B cell (primary cell): ENCODE results near the gene LRRC4C. TPM values are rescaled to one million over a fixed set of nuclear protein-coding genes. Genes with fewer than 3 reads are reported as not detected.

Experiments
- ATAC-seq: fragments of 200-7000 bp; cut with Tn5 transposase; one replicate; pipeline ENCODE4 v1.10.0; 2021; ENCODE audit warnings: low read depth, mild to moderate bottlenecking, moderate number of reproducible peaks, moderate library complexity
- CTCF ChIA-PET: fragments of 350-600 bp; sonication (Branson Sonifier 250); formaldehyde crosslinking; loops from one replicate; lab custom pipeline; 2021; ENCODE audit warnings: antibody characterized with exemption, inconsistent platforms; lab: Charles Lee
- POLR2A ChIA-PET: fragments of 350-600 bp; sonication (Branson Sonifier 250); formaldehyde crosslinking; loops from one replicate; lab custom pipeline; 2021; ENCODE audit warnings: antibody characterized with exemption; lab: Charles Lee
- DNase-seq: peaks from one replicate; pipeline ENCODE4 v3.0.0; 2013
- H2AFZ ChIP-seq: 2 replicates; pipeline ENCODE4 v1.6.1; 2012; ENCODE audit warnings: mild to moderate bottlenecking, low read depth, low read length; ENCODE audit not compliant: insufficient read depth, poor library complexity, severe bottlenecking
- H3K27ac ChIP-seq, 2 donors: 1 replicate in 1 of 2; 2 replicates in 1 of 2; pipeline ENCODE4 v1.5.1; 2012 to 2013; ENCODE audit warnings: low read length in 2 of 2, mild to moderate bottlenecking in 2 of 2, moderate library complexity in 1 of 2
- H3K27me3 ChIP-seq, 4 experiments: fragments of 200-600 bp in 1 of 4; sonication (generic) in 1 of 4; replicated peaks in 1 of 4; 1 replicate in 2 of 4; 2 replicates in 2 of 4; pipeline versions ENCODE4 v1.6.1 to v1.7.0; 2013 to 2016; ENCODE audit warnings: low read length in 3 of 4, mild to moderate bottlenecking in 2 of 4, mixed read lengths in 1 of 4, moderate library complexity in 1 of 4; ENCODE audit not compliant: insufficient read depth in 4 of 4, control insufficient read depth in 3 of 4; ENCODE audit errors: control extremely low read depth in 1 of 4
- H3K36me3 ChIP-seq, 2 experiments: replicated peaks in 1 of 2; 1 replicate in 1 of 2; 2 replicates in 1 of 2; pipeline versions ENCODE4 v1.6.1 to v1.7.1; 2013; ENCODE audit warnings: low read length in 1 of 2; ENCODE audit not compliant: insufficient read depth in 2 of 2, control insufficient read depth in 1 of 2; ENCODE audit errors: control extremely low read depth in 1 of 2, extremely low read depth in 1 of 2
- H3K4me1 ChIP-seq, 2 donors: fragments of 200-600 bp in 1 of 2; sonication (generic) in 1 of 2; 1 replicate in 1 of 2; 2 replicates in 1 of 2; pipeline versions ENCODE4 v1.5.1 to v1.6.1; 2013 to 2017; ENCODE audit warnings: low read length in 2 of 2; ENCODE audit not compliant: control insufficient read depth in 2 of 2, insufficient read depth in 2 of 2
- H3K4me2 ChIP-seq: replicated peaks from 2 replicates; pipeline ENCODE3; 2012; ENCODE audit warnings: mild to moderate bottlenecking, low read depth, low read length; ENCODE audit not compliant: poor library complexity, severe bottlenecking
- H3K4me3 ChIP-seq, 5 experiments: fragments of 200-600 bp in 1 of 5; sonication (generic) in 1 of 5; 1 replicate in 3 of 5; 2 replicates in 2 of 5; pipeline versions ENCODE4 v1.5.1 to v1.7.0; 2011 to 2016; ENCODE audit warnings: low read length in 4 of 5, mild to moderate bottlenecking in 4 of 5, low read depth in 2 of 5, control low read depth in 1 of 5, moderate library complexity in 1 of 5; ENCODE audit not compliant: insufficient read depth in 1 of 5; ENCODE audit errors: control extremely low read depth in 1 of 5, extremely low read depth in 1 of 5
- H3K79me2 ChIP-seq: fragments of 200-600 bp; sonication (generic); one replicate; pipeline ENCODE4 v1.6.0; 2016; ENCODE audit warnings: low read length; ENCODE audit not compliant: control insufficient read depth, insufficient read depth
- H3K9ac ChIP-seq: fragments of 200-600 bp; sonication (generic); 2 replicates; pipeline ENCODE4 v1.6.1; 2017; ENCODE audit warnings: mild to moderate bottlenecking, low read length, moderate library complexity
- H3K9me3 ChIP-seq, 3 donors: one replicate each; pipeline versions ENCODE4 v1.6.1 to v1.7.1; 2013; ENCODE audit warnings: low read length in 2 of 3; ENCODE audit not compliant: control insufficient read depth in 2 of 3, insufficient read depth in 1 of 3; ENCODE audit errors: control extremely low read depth in 1 of 3
- H4K20me1 ChIP-seq: 2 replicates; pipeline ENCODE4 v1.6.0; 2012; ENCODE audit warnings: mild to moderate bottlenecking, low read length; ENCODE audit not compliant: insufficient read depth, control insufficient read depth, poor library complexity, severe bottlenecking
- H3K27ac Mint-ChIP-seq: one replicate; pipeline ENCODE4 v1.8.0; 2021; ENCODE audit warnings: mixed read lengths
- H3K27me3 Mint-ChIP-seq: one replicate; pipeline ENCODE4 v1.8.0; 2021; ENCODE audit warnings: mixed read lengths
- H3K4me1 Mint-ChIP-seq: one replicate; pipeline ENCODE4 v1.8.0; 2021; ENCODE audit warnings: mixed read lengths
- H3K4me3 Mint-ChIP-seq: one replicate; pipeline ENCODE4 v1.8.0; 2021; ENCODE audit warnings: mixed read lengths
- H3K9me3 Mint-ChIP-seq: one replicate; pipeline ENCODE4 v1.8.0; 2022; ENCODE audit warnings: mixed read lengths; ENCODE audit not compliant: insufficient read depth
- CTCF ChIP-seq: fragments of 200-600 bp; IDR thresholded peaks from one replicate; pipeline ENCODE4 v1.8.0; 2022; ENCODE audit warnings: antibody characterized with exemption, mild to moderate bottlenecking
- EZH2 ChIP-seq: IDR thresholded peaks from 2 replicates; pipeline ENCODE4 v1.6.1; 2012; ENCODE audit warnings: borderline replicate concordance, low read depth, mild to moderate bottlenecking, moderate library complexity, low read length; ENCODE audit not compliant: insufficient read depth, poor library complexity, severe bottlenecking
- WGBS: methylation state at CpG from one replicate; pipeline ENCODE4 v1.1.5; 2013; ENCODE audit warnings: missing lambda C conversion rate; ENCODE audit not compliant: insufficient coverage; 5-methylcytosine and 5-hydroxymethylcytosine counted together
- intact Hi-C: fragments of 100-400 bp; cut with micrococcal nuclease; formaldehyde crosslinking; loops from one replicate; pipeline ENCODE4 v1.10.0; 2022
- polyA plus RNA-seq: library from polyadenylated mRNA; depleted of rRNA; stranded (reverse); fragments of >200 nt; gene quantifications from 2 replicates; pipeline ENCODE4 v1.2.3, GENCODE V29; 2012
- total RNA-seq, 2 donors: library from RNA; stranded (reverse); fragments of 120-200 nt in 1 of 2; gene quantifications; 1 replicate in 1 of 2; 2 replicates in 1 of 2; pipeline versions ENCODE4 v1.2.3 to v1.2.4, GENCODE V29; 2013 to 2022

Gene LRRC4C
- total and polyA plus RNA-seq, 2 donors (not counting 1 experiment from before 2014, with no cell fraction given) = 0.57 TPM; not detected in 1

DNA sequence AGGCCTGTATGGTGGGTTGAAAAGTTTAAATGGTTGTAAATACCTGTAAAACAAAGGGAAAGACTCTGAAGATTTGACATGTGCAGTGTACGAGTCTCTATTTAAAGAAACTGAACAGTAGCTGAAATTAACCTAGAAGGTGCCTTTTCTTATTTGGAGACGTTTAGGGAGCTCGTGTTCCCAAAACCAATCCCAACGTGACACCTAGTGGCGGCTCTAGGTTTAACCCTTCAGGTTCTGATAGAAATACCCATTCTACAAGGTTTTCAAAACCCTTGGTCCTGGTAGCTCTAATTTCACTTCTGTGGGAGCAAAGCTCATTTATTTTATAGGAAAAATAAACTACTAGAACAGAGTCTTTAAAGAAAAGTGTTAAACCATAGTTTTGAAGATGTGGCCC is 258.3 kb downstream of the LRRC4C start:
- H2AFZ ChIP-seq = no peak overlapping the region
- no peak overlapping the region for H3K4me3 Mint-ChIP-seq
- no peaks in the 10 kb centered on the region for H3K79me2 ChIP-seq
- no peak overlapping the region for H3K4me3 ChIP-seq
- no peaks in the 10 kb centered on the region for H3K9me3 ChIP-seq
- no peak overlapping the region for H3K27ac ChIP-seq
- no peaks in the 10 kb centered on the region for H4K20me1 ChIP-seq
- CTCF ChIA-PET = no interaction called here
- no peaks in the 10 kb centered on the region for H3K27me3 Mint-ChIP-seq
- TF ChIP-seq EZH2 (no peak), CTCF (no peak)
- no peak overlapping the region for H3K27ac Mint-ChIP-seq
- no peaks in the 10 kb centered on the region for H3K36me3 ChIP-seq
- no peaks in the 10 kb centered on the region for H3K4me1 ChIP-seq
- no peak for DNase-seq
- intact Hi-C loops = no loop called here
- no peaks in the 10 kb centered on the region for H3K9me3 Mint-ChIP-seq
- ATAC-seq = no peak
- no peaks in the 10 kb centered on the region for H3K27me3 ChIP-seq
- no peak overlapping the region for H3K4me2 ChIP-seq
- POLR2A ChIA-PET = no interaction called here
- 0% methylated on average over 4 of the region's 5 CpGs for WGBS
- H3K4me1 Mint-ChIP-seq = no peaks in the 10 kb centered on the region
- H3K9ac ChIP-seq = no peak overlapping the region

DNA sequence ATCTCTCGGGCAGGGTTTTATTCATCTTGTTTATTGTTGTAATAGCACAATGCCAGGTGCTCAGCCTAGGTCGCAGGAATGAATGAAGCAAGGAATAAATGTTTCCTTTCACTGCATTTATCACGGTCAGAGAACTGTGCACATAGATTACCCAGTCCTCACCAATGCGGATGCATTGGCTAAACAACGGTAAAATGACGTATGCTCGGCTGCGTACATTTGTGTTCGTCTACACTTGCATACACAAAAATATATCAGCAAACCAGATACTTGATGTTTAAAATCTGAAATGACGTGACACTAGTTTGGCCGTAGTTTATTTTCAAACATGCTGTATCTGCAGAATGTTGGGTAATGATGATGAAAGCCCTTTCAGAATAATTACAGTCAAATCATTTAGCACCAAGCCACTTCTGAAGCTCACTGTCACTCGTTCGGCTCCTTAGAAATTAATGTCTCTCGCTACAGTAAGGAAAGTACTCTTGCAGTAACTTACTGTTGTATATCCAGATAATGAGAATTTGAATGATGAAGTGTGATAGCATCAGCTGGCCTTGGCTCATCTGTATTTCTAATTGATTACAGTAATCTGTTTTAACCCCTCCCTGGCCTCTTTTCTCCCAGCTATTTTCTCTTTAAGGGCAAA is 268.9 kb downstream of the LRRC4C start:
- Mint-ChIP-seq H3K27me3 (no peaks in the 10 kb centered on the region), H3K4me1 (no peaks in the 10 kb centered on the region), H3K4me3 (no peak overlapping the region), H3K9me3 (peaks cover 6% of the 10 kb centered on the region), H3K27ac (no peak overlapping the region)
- H3K27me3 ChIP-seq = no peaks in the 10 kb centered on the region
- no peak overlapping the region for H2AFZ ChIP-seq
- H3K27ac ChIP-seq = no peak overlapping the region
- POLR2A ChIA-PET = no interaction called here
- H3K4me1 ChIP-seq = no peaks in the 10 kb centered on the region
- H3K9me3 ChIP-seq = peaks cover 0 to 3% (median 0%) of the 10 kb centered on the region in 3 donors
- DNase-seq (no peak), ATAC-seq (no peak)
- TF ChIP-seq CTCF (no peak), EZH2 (no peak)
- CTCF ChIA-PET = no interaction called here
- no peak overlapping the region for H3K4me2 ChIP-seq
- no peaks in the 10 kb centered on the region for H3K36me3 ChIP-seq
- H4K20me1 ChIP-seq = no peaks in the 10 kb centered on the region
- H3K4me3 ChIP-seq = no peak overlapping the region
- H3K79me2 ChIP-seq = no peaks in the 10 kb centered on the region
- WGBS = 98% methylated on average over 6 of the region's 14 CpGs
- no peak overlapping the region for H3K9ac ChIP-seq
- intact Hi-C loops = no loop called here
